GM12872 (cell line): ENCODE measurements around the gene TGFB1I1.

Source experiments
- CTCF ChIP-seq: IDR thresholded peaks from 3 replicates; pipeline ENCODE4 v1.5.1; 2011; ENCODE audit warnings: low read depth, mild to moderate bottlenecking, low read length, moderate library complexity; ENCODE audit not compliant: insufficient read depth

Gene TGFB1I1

GRCh38 chr16:31480851-31481536 is 9.0 kb downstream of the TGFB1I1 start:
- no peak for TF ChIP-seq CTCF

GRCh38 chr16:31483081-31483480 is 11.1 kb downstream of the TGFB1I1 start, which contains the start of gene SLC5A2:
TSS of gene SLC5A2 (plus strand) at chr16:31483123. CDS start at chr16:31483137, 14 bp downstream.
- TF ChIP-seq CTCF, result no peak

- no peak for TF ChIP-seq CTCF
These were observed 12.7 kb downstream of the TGFB1I1 start for GRCh38 chr16:31484491-31485171.

- TF ChIP-seq CTCF, result no peak
These were observed 13.6 kb downstream of the TGFB1I1 start for GRCh38 chr16:31485571-31485970.

GRCh38 chr16:31486045-31486444 is 14.1 kb downstream of the TGFB1I1 start:
- no peak for TF ChIP-seq CTCF

GRCh38 chr16:31487071-31487719 is 15.2 kb downstream of the TGFB1I1 start:
- TF ChIP-seq CTCF, result no peak

- TF ChIP-seq CTCF, result no peak
These were observed 15.9 kb downstream of the TGFB1I1 start for GRCh38 chr16:31487720-31488467.
